Measurements from ENCODE around the gene SYT8.
A peak's percentile ranks its signal among the peaks of the same experiment; 100 is the strongest.
"Not testable (repeated sequence)": the region's sequence is repeated elsewhere in the genome, so short reads cannot be mapped to it uniquely, and the experiment has no call there.

SYT8 gene

GRCh38 chr11:1882265-1883238 lies 47.8 kb downstream of the SYT8 start:
- peak in 47 of 58 donors; percentile 10 to 81 (median 46) for DNase-seq

- DNase-seq: no peak
These were observed 48.8 kb downstream of the SYT8 start for GRCh38 chr11:1883346-1884302.

- DNase-seq: no peak
These were observed 49.5 kb downstream of the SYT8 start for GRCh38 chr11:1884303-1884700.

GRCh38 chr11:1886551-1886950 lies 51.8 kb downstream of the SYT8 start:
- not testable (repeated sequence) for DNase-seq

Measured in anterior cingulate cortex (tissue), 58 donors.